ENCODE results near the gene DES. TPM values are rescaled to one million over a fixed set of nuclear protein-coding genes. Genes with fewer than 3 reads are reported as not detected.

Gene DES
- total RNA-seq, 1 donor from 2014 or later = not detected

DNA sequence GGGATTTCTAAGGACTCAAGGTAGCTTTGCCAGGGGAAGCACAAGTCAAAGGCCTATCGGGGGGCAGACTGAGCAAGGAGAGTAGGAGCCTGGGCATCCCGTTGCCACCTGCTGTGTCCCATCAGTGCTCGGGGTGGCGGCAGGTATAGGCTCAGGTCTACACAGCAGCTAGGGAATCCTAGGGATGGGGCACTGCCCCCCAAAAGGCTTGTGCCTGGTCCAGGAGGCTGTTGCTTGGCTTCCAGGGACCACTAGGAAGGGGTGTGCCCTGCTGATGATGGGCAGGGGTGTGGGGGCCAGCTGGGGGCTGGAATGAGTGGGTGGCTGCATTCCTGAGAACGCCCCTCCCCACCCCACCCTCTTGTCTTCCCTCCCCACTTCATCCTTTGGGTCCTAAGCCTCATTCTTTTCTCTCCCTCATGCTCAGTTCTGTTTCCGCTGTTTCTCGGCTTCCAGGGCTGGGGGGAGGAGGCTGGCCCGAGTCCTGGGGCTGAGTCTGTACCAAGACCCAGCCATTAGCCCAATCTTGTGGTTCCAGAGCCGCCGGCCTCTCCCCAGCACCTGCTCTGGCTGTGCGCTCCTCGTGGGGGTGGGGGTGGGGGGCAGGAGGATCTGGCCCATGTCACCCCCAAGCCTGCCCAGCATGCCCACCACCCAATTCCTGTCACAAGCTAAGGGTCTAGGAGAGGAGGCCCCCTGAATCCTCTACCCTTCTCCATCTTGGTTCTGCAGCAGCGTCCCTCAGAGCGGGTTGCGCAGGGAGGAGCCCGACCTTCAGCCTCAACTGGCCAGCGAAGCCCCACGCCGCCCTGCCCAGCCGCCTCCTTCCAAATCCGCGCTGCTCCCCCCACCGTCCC is 29.3 kb downstream of the DES start:
- Histone ChIP-seq H3K27me3 (ENCODE audit: control insufficient read depth, insufficient read depth, low read length) (no peaks in the 10 kb centered on the region), H3K36me3 (ENCODE audit: control insufficient read depth, insufficient read depth, low read length) (no peaks in the 10 kb centered on the region), H3K4me3 (ENCODE audit: low read depth, low read length) (no peak overlapping the region)
- FAIRE-seq (no peak), DNase-seq (ENCODE audit: low read depth) (no peak)
- TF ChIP-seq, protein P1, sequence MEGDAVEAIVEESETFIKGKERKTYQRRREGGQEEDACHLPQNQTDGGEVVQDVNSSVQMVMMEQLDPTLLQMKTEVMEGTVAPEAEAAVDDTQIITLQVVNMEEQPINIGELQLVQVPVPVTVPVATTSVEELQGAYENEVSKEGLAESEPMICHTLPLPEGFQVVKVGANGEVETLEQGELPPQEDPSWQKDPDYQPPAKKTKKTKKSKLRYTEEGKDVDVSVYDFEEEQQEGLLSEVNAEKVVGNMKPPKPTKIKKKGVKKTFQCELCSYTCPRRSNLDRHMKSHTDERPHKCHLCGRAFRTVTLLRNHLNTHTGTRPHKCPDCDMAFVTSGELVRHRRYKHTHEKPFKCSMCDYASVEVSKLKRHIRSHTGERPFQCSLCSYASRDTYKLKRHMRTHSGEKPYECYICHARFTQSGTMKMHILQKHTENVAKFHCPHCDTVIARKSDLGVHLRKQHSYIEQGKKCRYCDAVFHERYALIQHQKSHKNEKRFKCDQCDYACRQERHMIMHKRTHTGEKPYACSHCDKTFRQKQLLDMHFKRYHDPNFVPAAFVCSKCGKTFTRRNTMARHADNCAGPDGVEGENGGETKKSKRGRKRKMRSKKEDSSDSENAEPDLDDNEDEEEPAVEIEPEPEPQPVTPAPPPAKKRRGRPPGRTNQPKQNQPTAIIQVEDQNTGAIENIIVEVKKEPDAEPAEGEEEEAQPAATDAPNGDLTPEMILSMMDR (IDR thresholded peaks at IDR 0.05; ENCODE audit: insufficient read depth, low read length, severe bottlenecking) = no peak

DNA sequence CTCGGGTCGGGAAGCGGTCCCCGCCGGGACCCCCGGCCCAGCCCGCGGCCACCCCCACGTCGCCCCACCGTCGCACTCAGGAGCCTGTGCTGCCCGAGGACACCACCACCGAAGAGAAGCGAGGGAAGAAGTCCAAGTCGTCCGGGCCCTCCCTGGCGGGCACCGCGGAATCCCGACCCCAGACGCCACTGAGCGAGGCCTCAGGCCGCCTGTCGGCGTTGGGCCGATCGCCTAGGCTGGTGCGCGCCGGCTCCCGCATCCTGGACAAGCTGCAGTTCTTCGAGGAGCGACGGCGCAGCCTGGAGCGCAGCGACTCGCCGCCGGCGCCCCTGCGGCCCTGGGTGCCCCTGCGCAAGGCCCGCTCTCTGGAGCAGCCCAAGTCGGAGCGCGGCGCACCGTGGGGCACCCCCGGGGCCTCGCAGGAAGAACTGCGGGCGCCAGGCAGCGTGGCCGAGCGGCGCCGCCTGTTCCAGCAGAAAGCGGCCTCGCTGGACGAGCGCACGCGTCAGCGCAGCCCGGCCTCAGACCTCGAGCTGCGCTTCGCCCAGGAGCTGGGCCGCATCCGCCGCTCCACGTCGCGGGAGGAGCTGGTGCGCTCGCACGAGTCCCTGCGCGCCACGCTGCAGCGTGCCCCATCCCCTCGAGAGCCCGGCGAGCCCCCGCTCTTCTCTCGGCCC is 30.1 kb downstream of the DES start:
- Histone ChIP-seq H3K4me3 (ENCODE audit: low read depth, low read length) (no peak overlapping the region), H3K27me3 (ENCODE audit: control insufficient read depth, insufficient read depth, low read length) (no peaks in the 10 kb centered on the region), H3K36me3 (ENCODE audit: control insufficient read depth, insufficient read depth, low read length) (no peaks in the 10 kb centered on the region)
- TF ChIP-seq, protein P1 (IDR thresholded peaks at IDR 0.05; ENCODE audit: insufficient read depth, low read length, severe bottlenecking) = no peak
- DNase-seq (ENCODE audit: low read depth) (no peak), FAIRE-seq (no peak)

DNA sequence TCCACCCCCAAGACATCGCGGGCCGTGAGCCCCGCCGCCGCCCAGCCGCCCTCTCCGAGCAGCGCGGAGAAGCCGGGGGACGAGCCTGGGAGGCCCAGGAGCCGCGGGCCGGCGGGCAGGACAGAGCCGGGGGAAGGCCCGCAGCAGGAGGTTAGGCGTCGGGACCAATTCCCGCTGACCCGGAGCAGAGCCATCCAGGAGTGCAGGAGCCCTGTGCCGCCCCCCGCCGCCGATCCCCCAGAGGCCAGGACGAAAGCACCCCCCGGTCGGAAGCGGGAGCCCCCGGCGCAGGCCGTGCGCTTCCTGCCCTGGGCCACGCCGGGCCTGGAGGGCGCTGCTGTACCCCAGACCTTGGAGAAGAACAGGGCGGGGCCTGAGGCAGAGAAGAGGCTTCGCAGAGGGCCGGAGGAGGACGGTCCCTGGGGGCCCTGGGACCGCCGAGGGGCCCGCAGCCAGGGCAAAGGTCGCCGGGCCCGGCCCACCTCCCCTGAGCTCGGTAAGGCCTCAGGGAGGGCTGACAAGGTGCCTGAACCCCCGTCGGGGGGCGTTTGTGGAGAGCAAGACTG is 30.7 kb downstream of the DES start:
- Histone ChIP-seq H3K27me3 (ENCODE audit: control insufficient read depth, insufficient read depth, low read length) (no peaks in the 10 kb centered on the region), H3K36me3 (ENCODE audit: control insufficient read depth, insufficient read depth, low read length) (no peaks in the 10 kb centered on the region), H3K4me3 (ENCODE audit: low read depth, low read length) (no peak overlapping the region)
- TF ChIP-seq, protein P1 (IDR thresholded peaks at IDR 0.05; ENCODE audit: insufficient read depth, low read length, severe bottlenecking) = no peak
- no peak for FAIRE-seq
- DNase-seq (ENCODE audit: low read depth) = no peak

DNA sequence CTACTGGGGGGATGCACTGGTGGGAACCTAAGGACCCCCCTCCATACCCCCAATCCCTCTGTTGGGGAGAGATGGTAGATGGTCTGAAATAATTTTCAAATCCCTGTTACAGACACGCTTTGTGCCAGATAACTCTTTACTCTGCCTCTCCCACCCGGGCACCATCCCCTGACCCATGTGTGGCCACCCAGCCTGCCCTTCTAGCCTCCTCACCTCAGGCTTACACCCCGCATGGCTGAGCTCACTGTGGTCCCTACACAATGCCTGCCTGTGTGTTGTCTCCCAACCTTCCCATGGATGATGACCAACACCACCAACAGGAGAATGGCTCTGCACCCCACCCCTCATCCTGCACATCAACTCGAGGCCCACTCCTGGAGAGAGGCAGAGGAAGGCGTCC is 31.4 kb downstream of the DES start:
- H3K4me3 ChIP-seq (ENCODE audit: low read depth, low read length) = no peak overlapping the region
- H3K27me3 ChIP-seq (ENCODE audit: control insufficient read depth, insufficient read depth, low read length) = no peaks in the 10 kb centered on the region
- no peaks in the 10 kb centered on the region for H3K36me3 ChIP-seq (ENCODE audit: control insufficient read depth, insufficient read depth, low read length)
- FAIRE-seq (no peak), DNase-seq (ENCODE audit: low read depth) (no peak)
- TF ChIP-seq, protein P1 (IDR thresholded peaks at IDR 0.05; ENCODE audit: insufficient read depth, low read length, severe bottlenecking) = no peak

DNA sequence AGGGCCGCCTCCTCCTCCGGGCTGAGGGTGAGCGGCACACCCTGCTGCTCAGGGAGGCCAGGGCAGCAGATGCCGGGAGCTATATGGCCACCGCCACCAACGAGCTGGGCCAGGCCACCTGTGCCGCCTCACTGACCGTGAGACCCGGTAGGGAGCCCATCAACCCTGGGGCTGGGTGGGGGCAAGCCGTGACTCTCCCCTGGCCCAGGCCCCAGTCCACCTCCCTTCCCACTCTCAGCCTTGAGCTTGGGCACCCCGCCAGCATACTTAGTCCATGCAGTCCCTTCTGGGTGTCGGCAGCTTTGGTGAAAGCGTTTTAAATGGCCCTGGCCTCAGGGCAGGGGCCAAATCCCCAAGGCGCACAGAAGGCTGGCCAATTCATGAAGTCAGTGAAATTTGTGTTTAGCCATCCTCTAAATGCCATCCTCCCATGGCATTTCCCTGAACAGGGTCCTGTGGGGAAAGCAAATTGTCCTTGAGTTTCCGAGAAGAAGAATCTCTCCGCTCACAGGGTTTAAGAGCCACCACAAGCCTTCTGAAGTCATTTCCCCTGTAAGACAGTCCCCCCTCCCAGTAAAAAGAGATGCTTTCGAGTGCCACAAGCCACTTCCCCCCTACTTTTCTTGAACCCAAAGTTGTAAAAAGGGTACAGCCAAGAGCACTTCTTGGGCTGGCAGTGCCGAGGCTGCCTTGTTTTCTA is 33.6 kb downstream of the DES start:
- no peak for DNase-seq (ENCODE audit: low read depth)
- H3K4me3 ChIP-seq (ENCODE audit: low read depth, low read length) = no peak overlapping the region
- TF ChIP-seq, protein P1 (IDR thresholded peaks at IDR 0.05; ENCODE audit: insufficient read depth, low read length, severe bottlenecking) = no peak
- H3K27me3 ChIP-seq (ENCODE audit: control insufficient read depth, insufficient read depth, low read length) = no peaks in the 10 kb centered on the region
- no peaks in the 10 kb centered on the region for H3K36me3 ChIP-seq (ENCODE audit: control insufficient read depth, insufficient read depth, low read length)
- no peak for FAIRE-seq
